KOPT-K1 (cell line): ENCODE data around the gene NPIPA3.
"Not testable (repeated sequence)": the region's sequence is repeated elsewhere in the genome, so short reads cannot be mapped to it uniquely, and the experiment has no call there.

Experiments
- H3K27ac ChIP-seq: fragments of 200-600 bp; sonication (generic); 2 replicates; pipeline ENCODE4 v1.5.1; 2016; ENCODE audit warnings: antibody characterized with exemption, mild to moderate bottlenecking, low read depth, low read length; ENCODE audit not compliant: poor library complexity, severe bottlenecking
- H3K36me3 ChIP-seq: fragments of 200-600 bp; sonication (generic); 2 replicates; pipeline ENCODE4 v1.5.1; 2017; ENCODE audit warnings: antibody characterized with exemption, mild to moderate bottlenecking, low read length, moderate library complexity; ENCODE audit not compliant: insufficient read depth
- H3K9me3 ChIP-seq: fragments of 200-600 bp; sonication (generic); 2 replicates; pipeline ENCODE4 v1.5.1; 2017; ENCODE audit warnings: antibody characterized with exemption, low read length, mild to moderate bottlenecking; ENCODE audit not compliant: insufficient read depth, poor library complexity, severe bottlenecking

NPIPA3 gene

GRCh38 chr16:14694129-14694528 lies 9.1 kb upstream of the NPIPA3 start, which contains the start of gene PLA2G10:
Gene PLA2G10 (minus strand): TSS chr16:14694308. CDS start chr16:14694229, 79 bp downstream.
- not testable (repeated sequence) for H3K36me3 ChIP-seq, H3K27ac ChIP-seq, H3K9me3 ChIP-seq

GRCh38 chr16:14701859-14702258 lies 1.4 kb upstream of the NPIPA3 start:
- H3K36me3 ChIP-seq, H3K27ac ChIP-seq, H3K9me3 ChIP-seq: not testable (repeated sequence)

GRCh38 chr16:14702672-14703071 lies 539 bp upstream of the NPIPA3 start:
- H3K27ac ChIP-seq, H3K9me3 ChIP-seq, H3K36me3 ChIP-seq: not testable (repeated sequence)

GRCh38 chr16:14733233-14733632 lies 30.0 kb downstream of the NPIPA3 start:
- H3K9me3 ChIP-seq, H3K36me3 ChIP-seq: not testable (repeated sequence)

GRCh38 chr16:14740832-14741385 lies 37.7 kb downstream of the NPIPA3 start:
- H3K27ac ChIP-seq, H3K9me3 ChIP-seq, H3K36me3 ChIP-seq: not testable (repeated sequence)

More at GRCh38 chr16:14733233-14733632, 30.0 kb downstream of the NPIPA3 start:
- H3K27ac ChIP-seq, result not testable (repeated sequence)

- H3K27ac ChIP-seq, H3K9me3 ChIP-seq, H3K36me3 ChIP-seq: not testable (repeated sequence)
These were observed 38.6 kb downstream of the NPIPA3 start for GRCh38 chr16:14741794-14742193.

GRCh38 chr16:14742273-14743128 lies 39.3 kb downstream of the NPIPA3 start, which contains the start of gene NPIPA2:
Gene NPIPA2 (plus strand): TSS chr16:14742533. CDS start chr16:14748066, 5,533 bp downstream.
- H3K36me3 ChIP-seq, H3K9me3 ChIP-seq, H3K27ac ChIP-seq: not testable (repeated sequence)

GRCh38 chr16:14773654-14774053 lies 70.4 kb downstream of the NPIPA3 start:
- not testable (repeated sequence) for H3K9me3 ChIP-seq, H3K36me3 ChIP-seq, H3K27ac ChIP-seq

- not testable (repeated sequence) for H3K9me3 ChIP-seq, H3K27ac ChIP-seq, H3K36me3 ChIP-seq
These were observed 72.4 kb downstream of the NPIPA3 start for GRCh38 chr16:14775624-14776023.
